HG02642 (cell line): ENCODE data around the gene ZNF670.
"Not testable (repeated sequence)": the region's sequence is repeated elsewhere in the genome, so short reads cannot be mapped to it uniquely, and the experiment has no call there.

Experiments
- ATAC-seq: cut with Tn5 transposase; IDR thresholded peaks from one replicate; pipeline ENCODE4 v1.9.1; 2021; ENCODE audit warnings: mild to moderate bottlenecking; ENCODE audit not compliant: unreplicated experiment, poor library complexity

ZNF670 gene

GRCh38 chr1:247047702-247048101 is 30.9 kb downstream of the ZNF670 start:
- ATAC-seq, result no peak

- ATAC-seq, result no peak
Observed at GRCh38 chr1:247047260-247047659, 31.4 kb downstream of the ZNF670 start.

- no peak for ATAC-seq
Observed at GRCh38 chr1:247043406-247043805, 35.2 kb downstream of the ZNF670 start.

- no peak for ATAC-seq
Observed at GRCh38 chr1:247037511-247038320, 40.9 kb downstream of the ZNF670 start.

GRCh38 chr1:247032306-247032705 is 46.3 kb downstream of the ZNF670 start:
- ATAC-seq, result not testable (repeated sequence)
